ENCODE results near the gene LRRC74B.
"Not testable (repeated sequence)": the region's sequence is repeated elsewhere in the genome, so short reads cannot be mapped to it uniquely, and the experiment has no call there.

Gene LRRC74B

DNA sequence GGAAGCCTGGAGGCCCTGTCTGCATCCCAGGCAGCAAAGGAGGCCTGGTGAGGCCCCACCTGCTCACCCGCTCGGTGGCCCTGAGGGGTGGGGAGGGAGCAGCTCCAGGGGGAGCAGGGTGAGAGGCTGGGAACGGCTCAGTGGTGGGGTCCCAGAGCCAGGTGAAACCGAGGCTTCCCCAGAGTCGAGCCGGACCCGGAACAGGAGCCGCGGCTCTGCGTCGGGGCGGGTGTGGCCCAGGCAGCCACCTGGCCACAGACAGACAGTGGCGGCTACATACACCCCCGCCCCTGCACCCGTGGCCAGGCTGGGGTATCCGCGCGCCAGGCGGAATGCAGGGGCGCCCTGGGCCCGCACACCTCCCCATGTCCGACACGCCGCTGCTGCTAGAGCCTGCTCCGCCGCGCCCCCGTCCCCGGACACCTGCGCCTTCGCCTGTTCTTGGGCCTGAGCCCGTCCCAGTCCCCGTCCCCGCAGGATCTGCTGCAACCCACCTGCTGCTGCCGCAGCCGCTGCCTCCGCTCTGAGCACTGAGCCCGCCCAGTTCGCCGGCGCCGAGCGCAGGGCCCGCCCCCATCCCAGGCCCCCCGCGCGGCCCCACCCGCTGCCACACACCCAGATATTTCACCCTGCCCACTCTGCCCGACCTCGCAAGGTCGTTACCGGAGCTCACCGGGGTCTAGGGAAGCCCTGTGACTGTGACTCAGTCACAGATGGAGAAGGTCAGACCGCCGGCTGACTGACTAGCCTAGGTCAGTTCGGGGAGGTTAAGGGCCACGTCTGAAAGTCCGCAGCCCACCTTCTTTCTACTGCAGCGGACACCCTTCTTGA is 13.5 kb upstream of the LRRC74B start, which contains the start of gene SLC7A4:
Gene SLC7A4, minus strand, starts transcription at position 525 of the 831 bp plus-strand sequence. CDS start 749 bp downstream, outside the sequence.
- no peak for FAIRE-seq

DNA sequence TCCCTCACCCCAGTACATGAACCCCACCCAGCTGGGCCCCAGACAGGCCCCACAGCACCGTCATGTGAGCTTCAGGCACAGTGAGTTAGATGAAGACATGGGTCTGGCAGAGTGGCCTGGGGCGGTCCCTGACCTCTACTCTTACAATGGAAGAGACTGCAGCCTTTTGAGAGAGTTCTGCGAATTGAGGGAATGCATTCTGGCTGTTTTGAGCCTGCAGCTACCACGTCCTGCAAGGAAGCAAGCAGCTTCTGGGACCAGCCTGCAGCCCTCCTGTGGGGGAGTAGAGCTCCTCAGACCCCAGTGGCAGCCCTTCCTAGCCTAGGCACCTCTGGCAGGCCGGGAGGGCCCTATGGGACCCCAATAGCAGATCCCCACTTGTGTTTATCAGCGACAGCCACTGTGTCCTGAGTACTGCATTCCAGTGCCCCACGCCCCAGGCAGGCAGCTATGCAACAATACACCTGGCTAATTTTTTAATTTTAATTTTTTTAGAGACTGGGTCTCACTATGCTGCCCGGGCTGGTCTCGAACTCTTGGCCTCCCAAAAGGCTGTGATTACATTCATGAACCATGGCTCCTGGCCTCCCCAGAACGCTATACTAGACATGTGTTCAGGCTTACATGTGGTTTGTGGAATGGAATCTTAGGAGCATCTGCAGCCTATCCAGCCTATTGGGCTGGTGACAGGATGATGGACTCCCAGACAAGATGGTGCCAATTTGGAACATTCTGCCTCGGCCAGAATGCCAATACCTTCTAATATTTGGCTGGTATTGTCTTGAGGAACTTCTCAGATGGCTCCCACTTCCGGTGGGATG is 12.7 kb upstream of the LRRC74B start:
- no peak for FAIRE-seq

DNA sequence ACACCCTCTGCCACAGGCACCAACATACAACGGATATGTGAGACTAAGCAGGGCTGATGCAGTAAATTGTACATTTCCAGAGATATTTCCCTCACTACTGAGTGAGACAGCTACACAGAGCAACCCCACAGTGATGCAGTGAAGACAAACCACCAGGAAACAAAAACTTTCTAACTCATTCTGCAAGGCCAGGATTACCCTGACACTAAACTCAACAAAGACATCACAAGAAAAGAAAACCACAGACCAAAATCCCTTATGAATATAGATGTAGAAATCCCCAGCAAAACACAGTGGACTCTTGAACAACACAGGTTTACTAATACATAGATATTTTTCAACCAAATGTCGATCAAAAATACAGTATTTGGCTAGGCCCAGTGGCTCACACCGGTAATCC is 11.9 kb upstream of the LRRC74B start:
- FAIRE-seq: no peak

DNA sequence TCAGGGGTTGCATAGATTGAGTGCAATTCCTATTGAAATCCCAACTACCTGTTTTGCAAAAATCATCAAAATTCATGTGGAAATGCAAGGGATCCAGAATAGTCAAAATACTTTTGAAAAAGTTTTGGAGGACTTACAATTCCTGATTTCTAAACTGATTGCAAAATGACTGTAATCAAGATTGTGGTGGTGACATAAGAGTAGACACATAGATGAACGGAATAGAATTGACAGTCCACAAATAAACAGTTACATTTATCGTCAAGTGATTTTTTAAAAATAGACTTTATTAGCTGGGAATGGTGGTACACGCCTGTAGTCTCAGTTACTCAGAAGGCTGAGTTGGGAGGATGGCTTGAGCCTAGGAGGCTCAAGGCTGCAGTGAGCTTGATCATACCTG is 10.8 kb upstream of the LRRC74B start:
- no peak for FAIRE-seq

DNA sequence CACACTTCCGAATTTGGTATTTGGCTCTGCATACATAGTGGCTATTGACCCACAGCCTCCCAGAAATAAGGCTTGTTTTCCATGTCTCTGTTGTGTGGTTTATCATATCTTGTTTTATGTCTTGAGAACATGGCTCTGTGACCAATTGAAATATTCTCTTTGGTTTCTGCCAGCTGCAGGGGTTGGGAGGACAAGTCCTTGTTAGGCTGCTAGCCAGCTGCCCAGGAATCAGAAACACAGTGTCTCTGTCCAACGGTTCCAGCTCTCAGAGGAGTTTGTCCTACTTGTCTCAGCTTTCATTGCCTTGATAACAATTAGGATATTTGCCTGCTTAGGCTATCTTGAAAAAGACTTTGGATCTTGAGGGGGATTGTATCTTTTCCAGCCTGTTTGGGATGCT is 7.3 kb upstream of the LRRC74B start:
- FAIRE-seq: no peak

DNA sequence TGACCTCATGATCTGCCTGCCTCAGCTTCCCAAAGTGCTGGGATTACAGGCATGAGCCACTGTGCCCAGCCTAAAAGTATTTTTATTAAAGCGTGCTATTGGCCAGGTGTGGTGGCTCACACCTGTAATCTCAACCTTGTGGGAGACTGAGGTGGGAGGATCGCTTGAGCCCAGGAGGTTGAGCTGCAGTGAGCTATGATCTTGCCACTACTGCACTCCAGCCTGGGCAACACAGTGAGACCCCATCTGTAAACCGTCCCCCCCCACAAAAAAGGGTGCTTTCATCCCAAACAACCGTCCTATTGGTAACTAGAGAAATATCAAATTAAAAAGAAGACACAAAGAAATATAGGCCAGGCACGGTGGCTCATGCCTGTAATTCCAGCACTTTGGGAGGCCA is 6.6 kb upstream of the LRRC74B start:
- not testable (repeated sequence) for FAIRE-seq

DNA sequence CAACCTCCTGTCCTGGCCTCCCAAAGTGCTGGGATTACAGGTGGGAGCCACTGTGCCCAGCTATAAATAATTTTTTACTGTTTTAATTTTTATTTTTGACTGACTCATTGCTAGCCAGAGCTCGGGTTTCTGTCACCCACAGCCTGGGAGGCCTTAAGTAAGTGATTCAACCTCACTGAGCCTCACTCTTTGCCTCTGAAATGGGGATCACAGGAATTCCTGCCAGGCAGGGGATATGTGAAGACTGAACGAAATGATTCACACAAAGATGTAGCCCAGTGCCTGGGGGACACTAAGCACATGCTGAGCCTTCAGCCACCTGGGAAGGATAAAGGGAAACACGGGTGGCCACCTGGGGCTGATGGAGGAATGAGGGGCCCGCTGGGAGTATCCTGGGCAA is 3.8 kb upstream of the LRRC74B start:
- FAIRE-seq: no peak

DNA sequence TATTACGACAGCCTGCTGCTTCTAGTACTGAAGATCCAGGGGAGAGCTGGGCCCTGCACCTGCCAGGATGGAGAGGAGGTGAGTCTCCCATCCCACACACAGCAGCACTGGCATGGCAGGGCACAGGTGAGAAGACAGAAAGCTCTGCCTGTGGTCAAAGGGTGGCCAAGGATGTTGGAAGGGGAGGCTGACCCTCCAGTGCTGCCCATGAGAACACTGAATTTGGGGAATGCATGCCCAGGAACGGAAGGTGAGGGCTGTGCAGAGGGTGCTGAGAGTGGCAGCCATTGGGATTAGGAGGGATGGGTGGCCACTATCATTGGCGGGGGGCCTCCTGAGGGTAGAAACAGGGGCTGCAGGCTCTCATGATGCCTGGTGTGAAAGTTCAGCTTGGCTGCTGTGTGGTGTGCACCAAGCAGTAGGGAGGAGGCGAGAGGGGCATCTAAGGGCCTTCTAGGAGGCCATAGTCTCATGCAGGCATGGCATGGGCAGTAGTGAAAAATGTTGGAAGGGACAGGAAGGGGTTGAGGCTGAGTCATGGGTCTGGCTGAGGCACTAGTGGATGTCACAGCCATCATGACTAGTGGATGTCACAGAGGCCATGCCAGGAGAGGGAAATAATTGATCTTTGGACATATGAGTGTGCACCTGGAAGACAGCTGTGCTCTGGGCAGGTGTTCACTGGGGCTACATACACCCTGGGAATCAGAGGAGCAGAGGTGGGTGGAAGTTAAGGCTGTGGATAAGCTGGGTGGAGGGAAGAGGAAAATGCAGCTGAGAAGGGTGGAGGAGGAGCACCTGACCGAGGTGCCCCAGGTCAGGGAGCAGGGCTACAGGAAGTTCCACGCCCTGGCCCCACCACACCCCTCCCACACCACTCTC is 2.5 kb upstream of the LRRC74B start:
- FAIRE-seq: no peak

DNA sequence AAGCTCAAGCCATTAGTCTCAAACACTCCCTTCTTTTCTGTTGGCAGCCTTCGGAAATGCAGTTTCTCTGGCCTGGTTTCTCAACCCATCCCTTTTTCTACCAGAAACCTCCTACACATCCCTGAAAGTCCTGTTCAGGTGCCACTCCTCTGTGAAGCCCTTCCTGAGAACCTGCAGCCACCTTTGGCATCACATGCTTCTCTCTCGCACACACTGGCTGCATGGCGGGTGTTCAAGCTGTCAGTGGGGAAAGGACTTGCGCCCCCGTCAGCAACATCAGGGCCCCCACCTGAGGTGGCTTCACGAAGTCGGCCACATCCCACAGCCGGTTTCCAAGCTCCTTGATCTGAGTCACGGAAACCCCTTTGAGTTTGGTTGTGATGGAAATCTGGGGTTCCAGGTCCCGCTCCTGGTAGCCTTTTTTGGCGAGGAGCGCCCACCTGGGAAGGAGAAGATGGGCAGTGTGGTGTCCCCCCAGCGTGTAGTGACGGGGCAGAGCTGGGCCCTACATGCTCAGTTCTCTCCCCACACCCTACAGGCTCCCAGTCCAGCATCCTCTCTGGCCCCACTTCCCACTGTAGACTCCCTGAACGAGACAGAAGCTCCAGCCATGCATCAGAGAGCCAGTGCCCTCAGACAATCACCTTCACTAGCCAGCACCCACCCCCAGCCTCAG is 1.7 kb upstream of the LRRC74B start:
- no peak for FAIRE-seq

DNA sequence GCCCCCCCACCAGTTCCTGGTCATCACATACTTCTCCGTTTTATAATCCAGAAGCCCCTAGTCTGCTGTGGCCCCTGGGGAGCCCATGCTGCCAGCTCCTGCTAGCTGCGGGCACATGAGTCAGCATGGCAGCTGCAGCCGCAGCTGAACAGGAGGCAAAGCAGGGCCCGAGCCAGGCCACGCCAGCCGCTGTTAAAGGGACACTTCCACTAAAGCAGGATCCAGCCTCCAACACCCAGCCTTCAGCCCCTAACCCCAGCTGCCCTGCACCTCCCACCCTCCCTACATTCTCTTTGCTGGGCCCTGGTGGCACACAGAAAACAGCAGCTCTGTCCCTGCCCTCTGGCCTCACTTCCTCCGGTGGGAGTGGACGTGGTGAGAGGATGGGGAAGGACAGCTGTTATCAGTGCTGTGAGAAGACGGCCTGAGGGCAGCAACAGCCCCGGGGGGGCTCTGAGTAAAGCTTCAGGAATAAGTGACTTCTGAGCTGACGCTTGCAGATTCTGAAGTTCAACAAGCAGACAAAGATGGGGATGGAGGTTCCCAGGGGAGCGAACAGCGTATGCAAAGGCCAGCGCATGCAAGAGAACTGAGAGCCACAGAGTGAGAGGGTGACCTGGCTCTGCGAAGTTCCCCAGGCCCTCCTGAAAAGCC is 688 bp upstream of the LRRC74B start:
- no peak for FAIRE-seq

DNA sequence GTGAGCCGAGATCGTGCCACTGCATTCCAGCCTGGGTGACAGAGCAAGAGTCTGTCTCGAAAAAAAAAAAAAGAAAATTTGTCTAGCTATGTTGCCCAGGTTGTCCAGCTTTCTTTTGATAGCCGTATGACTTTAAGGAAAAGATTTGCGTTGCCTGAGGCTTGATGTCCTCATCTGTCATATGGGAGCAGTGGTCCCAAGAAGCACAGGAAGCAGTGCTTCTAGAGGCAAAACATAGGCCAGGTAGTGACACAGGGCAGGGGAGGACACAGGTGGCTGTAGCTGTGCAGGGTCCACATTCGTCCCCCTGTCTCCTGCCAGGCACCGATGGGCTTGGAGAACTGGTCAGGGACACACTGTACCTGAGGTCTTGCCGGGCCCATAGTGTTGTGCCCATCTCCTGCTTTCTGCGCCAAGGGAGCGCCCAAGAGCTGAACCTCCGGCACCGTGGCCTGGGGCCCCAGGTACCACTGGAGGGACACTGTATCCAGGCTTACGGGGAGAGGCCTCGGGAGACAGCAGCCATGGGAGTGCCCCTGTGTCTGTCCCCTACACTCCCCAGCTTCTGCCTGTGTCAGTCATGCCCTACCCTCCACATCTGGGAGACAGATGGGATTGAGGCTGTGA is 1.4 kb downstream of the LRRC74B start:
- FAIRE-seq: no peak

DNA sequence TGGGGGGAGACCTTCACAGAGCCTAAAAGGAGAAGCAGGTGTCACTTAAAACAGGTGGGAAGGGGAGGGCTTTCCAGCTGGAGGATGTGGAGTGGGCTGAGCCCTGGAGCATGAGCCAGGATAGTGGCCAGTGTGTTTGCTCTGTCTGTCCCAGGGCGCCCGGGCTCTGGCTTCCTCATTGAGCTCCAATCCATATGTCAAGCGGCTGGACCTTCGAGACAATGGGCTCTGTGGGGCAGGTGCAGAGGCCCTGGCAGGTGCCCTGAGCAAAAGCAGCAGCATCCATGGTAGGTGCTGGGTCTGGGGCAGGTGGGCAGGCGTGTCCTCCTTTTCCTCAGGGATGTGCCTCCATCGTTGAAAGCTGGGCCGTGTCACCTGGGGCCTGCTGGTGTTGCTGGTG is 2.0 kb downstream of the LRRC74B start:
- FAIRE-seq: no peak

DNA sequence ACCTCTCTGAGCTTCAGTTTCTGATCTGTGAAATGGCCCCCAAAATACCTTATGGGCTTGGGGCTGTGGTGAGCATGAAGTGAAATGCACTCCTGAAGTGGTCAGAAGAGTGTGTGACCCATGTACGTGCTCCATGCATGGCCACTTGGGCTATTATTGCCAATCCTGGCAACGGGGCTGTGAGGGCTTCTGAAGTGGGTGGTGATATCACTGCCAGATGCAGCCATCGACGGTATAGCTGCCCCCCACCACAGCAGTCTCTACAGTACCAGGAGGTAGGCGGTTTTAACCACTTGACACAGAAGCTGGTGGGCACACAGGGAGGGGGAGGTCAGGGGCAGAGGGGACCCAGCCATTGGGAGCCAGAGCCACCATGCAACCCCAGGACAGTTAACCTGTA is 2.7 kb downstream of the LRRC74B start:
- not testable (repeated sequence) for FAIRE-seq

DNA sequence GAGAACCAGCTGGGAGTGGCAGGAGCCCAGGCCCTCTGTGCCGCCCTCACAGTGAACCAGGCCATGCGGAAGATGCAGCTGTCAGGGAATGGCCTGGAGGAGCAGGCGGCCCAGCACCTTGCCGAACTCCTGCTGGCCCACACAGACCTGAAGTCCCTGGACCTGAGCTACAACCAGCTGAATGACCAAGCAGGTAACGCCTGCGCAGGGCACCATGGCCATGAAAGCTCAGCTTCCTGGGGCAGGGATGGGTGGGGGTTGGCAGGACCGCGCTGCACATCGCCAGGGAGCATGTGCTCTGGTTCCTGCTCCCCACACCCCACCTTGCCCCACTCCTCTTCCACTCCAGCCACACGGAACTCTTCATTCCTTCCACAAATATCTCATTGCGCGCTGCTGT is 3.2 kb downstream of the LRRC74B start:
- not testable (repeated sequence) for FAIRE-seq

DNA sequence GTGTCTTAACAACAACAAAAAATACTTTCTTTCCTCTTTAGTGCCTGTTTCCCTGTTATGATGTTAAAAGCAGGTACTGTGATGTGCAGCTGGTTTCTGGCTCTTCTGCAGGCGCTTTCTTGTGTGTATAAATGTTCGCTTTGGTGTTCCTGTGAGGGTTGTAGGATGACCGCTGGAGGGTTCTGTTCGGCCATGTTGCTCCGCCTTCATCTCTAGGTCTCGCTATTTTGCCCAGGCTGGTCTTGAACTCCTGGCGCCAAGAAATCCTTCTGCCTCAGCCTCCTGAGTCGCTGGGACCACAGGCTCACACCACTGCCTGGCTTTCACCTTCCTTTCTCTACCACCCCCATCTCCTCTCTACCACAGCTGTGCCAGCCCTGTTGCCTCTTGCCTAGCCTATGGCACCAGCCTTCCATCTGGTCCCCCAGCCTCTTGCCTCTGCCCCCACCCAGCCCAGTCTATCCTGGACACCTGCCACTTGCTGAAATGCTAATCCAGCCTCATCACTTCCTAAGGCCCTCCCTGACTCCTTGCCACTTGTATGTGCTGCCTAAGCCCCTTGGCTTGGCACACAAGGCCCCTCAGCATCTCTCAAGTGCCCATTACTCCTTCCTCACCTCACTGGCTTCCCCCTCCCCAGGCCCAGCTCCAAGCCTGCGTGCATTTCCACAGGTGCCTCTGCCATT is 5.5 kb downstream of the LRRC74B start:
- FAIRE-seq: no peak

DNA sequence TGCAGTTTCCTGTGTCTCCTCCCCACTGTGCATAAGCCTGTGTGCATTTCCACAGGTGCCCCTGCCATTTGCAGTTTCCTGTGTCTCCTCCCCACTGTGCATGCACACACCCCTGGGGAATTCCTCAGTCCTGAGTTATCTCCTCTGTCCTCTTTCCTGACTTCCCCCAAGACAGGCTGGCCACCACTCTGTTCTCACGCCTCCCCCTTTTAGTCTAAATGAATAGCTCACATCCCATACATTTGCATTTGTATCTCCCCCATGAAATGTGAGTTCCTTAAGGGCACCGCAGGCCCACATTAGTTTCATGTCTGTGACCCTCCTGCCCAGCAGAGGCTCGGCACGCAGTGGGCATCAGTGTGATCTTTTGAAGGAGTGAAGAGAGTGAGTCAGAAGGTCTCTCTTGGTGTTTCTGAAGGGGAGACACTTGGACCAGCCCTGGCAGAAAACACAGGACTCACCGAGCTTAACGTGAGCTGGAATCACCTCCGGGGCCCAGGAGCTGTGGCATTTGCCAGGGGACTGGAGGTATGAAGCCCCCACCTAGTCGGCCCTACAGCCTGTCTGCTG is 6.2 kb downstream of the LRRC74B start:
- FAIRE-seq: no peak

DNA sequence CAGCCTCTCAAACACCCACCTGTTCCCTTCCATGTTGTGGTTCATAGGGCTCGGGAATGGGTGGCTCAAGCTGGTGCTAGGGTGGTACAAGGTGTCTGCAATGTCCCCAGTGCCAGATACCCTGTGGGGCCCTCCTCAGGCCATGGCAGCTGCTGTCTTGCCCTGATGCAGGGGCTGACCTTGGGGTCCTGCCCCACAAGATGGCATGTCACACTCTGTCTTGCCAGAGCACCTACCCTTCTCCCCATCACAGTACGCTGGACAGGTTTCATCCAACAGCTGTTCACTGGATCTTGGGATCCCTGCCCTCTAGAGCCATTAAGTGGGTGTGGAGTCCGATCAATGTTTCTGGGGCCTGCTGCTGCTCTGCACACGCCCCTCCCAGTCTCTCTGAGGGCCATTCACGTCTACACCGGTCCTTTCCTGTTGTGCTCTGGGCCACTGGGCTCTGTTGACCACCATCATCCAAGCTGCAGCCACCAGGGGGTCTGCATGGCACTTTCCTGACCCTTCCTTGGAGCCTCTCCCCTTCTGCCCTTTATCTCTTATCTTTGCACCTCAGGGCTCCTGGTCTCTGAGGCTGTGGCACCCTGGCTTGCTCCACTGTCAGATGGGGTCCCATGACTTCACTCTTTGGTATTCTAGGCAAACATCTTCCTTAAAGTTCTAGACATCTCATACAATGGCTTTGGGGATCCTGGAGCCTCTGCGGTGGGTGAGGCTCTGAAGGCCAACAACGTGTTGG is 7.1 kb downstream of the LRRC74B start:
- FAIRE-seq: no peak

DNA sequence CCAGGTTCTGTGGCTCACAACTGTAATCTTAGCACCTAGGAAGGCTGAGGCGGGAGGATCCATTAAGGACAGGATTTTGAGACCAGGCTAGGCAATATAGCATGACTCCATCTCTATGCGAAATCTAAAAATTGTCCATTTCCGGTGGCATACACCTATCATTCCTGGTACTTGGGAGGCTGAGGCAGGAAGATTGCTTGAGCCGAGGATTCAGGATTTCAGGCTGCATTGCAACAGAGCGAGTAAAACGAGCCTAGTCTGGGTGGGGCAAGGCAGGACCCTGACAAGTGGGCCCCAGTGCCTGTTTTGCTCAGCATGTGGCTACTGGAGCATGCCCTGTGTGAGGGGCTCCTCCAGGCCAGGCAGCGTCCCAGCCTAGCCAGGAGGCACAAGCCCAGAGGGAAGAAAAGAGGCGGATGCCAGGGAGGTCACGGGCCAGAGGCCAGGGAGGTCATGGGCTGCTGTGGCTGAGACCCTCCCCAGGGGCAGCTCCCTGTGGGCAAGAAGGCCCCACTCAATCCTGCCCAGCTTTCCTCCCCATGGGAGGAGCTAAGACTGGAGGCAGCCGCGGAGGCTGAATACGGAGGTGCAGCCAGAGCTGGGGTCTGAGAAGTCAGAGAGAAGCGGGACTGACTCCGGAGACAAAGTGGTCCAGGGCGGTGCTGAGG is 8.4 kb downstream of the LRRC74B start:
- FAIRE-seq: no peak
